Calu3 (cell line): ENCODE data around the gene LRMDA. TPM values are rescaled to one million over a fixed set of nuclear protein-coding genes. Genes with fewer than 3 reads are reported as not detected.

ENCODE experiments used
- BruUV-seq: library from RNA; stranded (reverse); fragments of 400-500 nt; replicated peaks from 2 replicates; lab custom pipeline; 2021; lab: Mats Ljungman, UMichigan
- CTCF ChIA-PET: fragments of 300-600 bp; sonication (Branson Sonifier 250); formaldehyde crosslinking; loops from one replicate; lab custom pipeline; 2022; ENCODE audit warnings: antibody characterized with exemption; lab: Charles Lee
- DNase-seq: peaks from one replicate; pipeline ENCODE4 v3.0.0; 2022
- H3K27ac Mint-ChIP-seq: one replicate; pipeline ENCODE4 v1.8.0; 2022; ENCODE audit warnings: mixed read lengths; ENCODE audit not compliant: unreplicated experiment
- H3K27me3 Mint-ChIP-seq: one replicate; pipeline ENCODE4 v1.8.0; 2022; ENCODE audit warnings: mixed read lengths; ENCODE audit not compliant: unreplicated experiment
- H3K36me3 Mint-ChIP-seq: one replicate; pipeline ENCODE4 v1.8.0; 2022; ENCODE audit warnings: mild to moderate bottlenecking, moderate library complexity, mixed read lengths; ENCODE audit not compliant: insufficient read depth, unreplicated experiment
- H3K4me1 Mint-ChIP-seq: one replicate; pipeline ENCODE4 v1.8.0; 2022; ENCODE audit warnings: mild to moderate bottlenecking, low read depth, mixed read lengths; ENCODE audit not compliant: unreplicated experiment
- H3K4me3 Mint-ChIP-seq: one replicate; pipeline ENCODE4 v1.8.0; 2022; ENCODE audit warnings: mild to moderate bottlenecking, low read depth, moderate library complexity, mixed read lengths; ENCODE audit not compliant: unreplicated experiment
- H3K9me3 Mint-ChIP-seq: one replicate; pipeline ENCODE4 v1.8.0; 2022; ENCODE audit warnings: low read depth, mixed read lengths; ENCODE audit not compliant: unreplicated experiment
- intact Hi-C: fragments of 100-400 bp; cut with micrococcal nuclease; formaldehyde crosslinking; loops from one replicate; pipeline ENCODE4 v1.10.0; 2022; ENCODE audit not compliant: unreplicated experiment
- total RNA-seq: library from RNA; stranded (reverse); gene quantifications from 2 replicates; pipeline ENCODE4 v1.2.3, GENCODE V29; 2022
- TF ChIP-seq, protein P1 (sequence below): fragments of 200-600 bp; IDR thresholded peaks from one replicate; pipeline ENCODE4 v1.8.0; 2022; ENCODE audit warnings: antibody characterized with exemption; ENCODE audit not compliant: unreplicated experiment

Gene LRMDA
- total RNA-seq, 1 experiment from 2014 or later, result 7.6 TPM

DNA sequence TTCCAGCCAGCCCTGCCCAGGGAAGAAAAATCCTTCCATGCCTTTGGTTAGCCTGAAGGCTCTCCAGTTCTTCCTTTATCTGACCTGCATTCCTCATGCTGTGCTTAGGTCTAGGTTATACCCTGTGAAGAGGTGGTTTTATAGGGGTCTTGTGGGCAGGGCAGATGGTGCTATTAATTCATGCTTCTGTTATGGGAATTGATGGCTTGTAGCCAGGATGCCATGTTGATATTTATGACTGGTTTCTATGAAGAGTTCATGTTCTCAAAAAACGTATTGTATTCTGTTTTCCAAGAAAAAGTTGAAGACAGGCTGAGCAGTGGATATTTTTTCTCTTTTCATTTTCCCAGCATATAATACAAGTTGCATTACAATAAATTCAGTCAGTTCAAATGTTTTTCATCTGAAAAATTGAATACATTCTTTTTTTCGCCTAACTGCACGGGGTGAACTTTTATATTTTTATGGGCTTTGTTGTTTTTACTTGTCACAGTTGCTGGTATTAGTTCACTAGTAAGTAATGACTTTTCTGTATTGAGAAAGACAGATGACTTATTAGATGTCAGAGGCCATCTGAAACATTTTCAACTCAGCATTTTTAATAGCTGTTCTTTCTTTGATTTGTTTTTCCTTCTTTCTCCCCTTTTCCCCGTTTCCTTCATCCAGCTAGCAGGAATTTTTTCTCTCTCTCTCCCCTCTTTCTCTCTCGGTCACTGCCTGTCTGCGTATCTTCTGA is 322.8 kb downstream of the LRMDA start:
- no peaks in the 10 kb centered on the region for H3K9me3 Mint-ChIP-seq
- no peaks in the 10 kb centered on the region for H3K4me1 Mint-ChIP-seq
- BruUV-seq, result no TSS peak
- no peaks in the 10 kb centered on the region for H3K36me3 Mint-ChIP-seq
- no peak overlapping the region for H3K4me3 Mint-ChIP-seq
- TF ChIP-seq, protein P1, sequence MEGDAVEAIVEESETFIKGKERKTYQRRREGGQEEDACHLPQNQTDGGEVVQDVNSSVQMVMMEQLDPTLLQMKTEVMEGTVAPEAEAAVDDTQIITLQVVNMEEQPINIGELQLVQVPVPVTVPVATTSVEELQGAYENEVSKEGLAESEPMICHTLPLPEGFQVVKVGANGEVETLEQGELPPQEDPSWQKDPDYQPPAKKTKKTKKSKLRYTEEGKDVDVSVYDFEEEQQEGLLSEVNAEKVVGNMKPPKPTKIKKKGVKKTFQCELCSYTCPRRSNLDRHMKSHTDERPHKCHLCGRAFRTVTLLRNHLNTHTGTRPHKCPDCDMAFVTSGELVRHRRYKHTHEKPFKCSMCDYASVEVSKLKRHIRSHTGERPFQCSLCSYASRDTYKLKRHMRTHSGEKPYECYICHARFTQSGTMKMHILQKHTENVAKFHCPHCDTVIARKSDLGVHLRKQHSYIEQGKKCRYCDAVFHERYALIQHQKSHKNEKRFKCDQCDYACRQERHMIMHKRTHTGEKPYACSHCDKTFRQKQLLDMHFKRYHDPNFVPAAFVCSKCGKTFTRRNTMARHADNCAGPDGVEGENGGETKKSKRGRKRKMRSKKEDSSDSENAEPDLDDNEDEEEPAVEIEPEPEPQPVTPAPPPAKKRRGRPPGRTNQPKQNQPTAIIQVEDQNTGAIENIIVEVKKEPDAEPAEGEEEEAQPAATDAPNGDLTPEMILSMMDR, result no peak
- H3K27me3 Mint-ChIP-seq, result peaks cover 23% of the 10 kb centered on the region
- no peak overlapping the region for H3K27ac Mint-ChIP-seq
- CTCF ChIA-PET, result interaction anchor here (0.6 kb wide), 1 partner anchor 26 kb away, joined by 5 read pairs; no protein-coding TSS in a partner anchor
- DNase-seq, result no peak
- intact Hi-C loops, result no loop called here

DNA sequence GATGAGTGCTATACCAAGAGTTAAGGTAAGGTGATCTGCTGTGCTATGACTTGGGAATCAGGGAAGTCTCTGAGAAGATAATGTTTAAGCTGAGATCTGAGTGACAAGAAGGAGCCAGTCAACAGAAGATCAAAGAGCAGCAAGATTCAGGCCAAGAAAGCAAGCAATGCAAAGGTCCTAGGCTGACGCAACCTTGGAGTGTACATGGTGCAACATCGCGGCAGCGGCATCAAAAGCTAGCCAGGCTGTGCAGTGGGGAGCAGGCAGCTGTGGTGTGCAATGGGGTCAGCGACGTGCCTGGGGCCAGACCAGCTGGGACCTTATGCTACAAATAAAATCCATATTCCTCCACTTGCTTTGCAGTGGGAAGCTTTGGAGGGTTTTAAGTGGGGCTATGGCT is 324.1 kb downstream of the LRMDA start:
- Mint-ChIP-seq H3K9me3 (no peaks in the 10 kb centered on the region), H3K4me3 (no peak overlapping the region), H3K36me3 (no peaks in the 10 kb centered on the region), H3K27ac (no peak overlapping the region), H3K27me3 (peaks cover 23% of the 10 kb centered on the region), H3K4me1 (no peaks in the 10 kb centered on the region)
- CTCF ChIA-PET, result no interaction called here
- intact Hi-C loops, result no loop called here
- TF ChIP-seq, protein P1, result no peak
- BruUV-seq, result no TSS peak
- no peak for DNase-seq

DNA sequence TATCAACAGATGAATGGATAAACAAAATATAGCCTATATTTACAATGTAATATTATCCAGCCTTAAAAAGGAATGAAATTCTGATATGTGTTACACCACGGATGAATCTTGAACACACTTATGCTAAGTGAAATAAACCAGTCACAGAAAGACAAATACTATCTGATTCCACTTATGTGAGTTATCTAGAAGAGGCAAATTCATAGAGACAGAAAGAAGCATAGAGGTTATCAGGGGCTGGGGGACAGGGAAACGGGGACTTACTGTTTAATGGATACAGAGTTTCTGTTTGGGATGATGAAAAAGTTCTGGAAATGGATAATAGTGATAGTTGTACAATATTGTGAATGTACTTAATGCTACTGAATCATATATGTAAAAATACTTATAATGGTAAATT is 329.9 kb downstream of the LRMDA start:
- intact Hi-C loops, result no loop called here
- Mint-ChIP-seq H3K27me3 (no peaks in the 10 kb centered on the region), H3K36me3 (no peaks in the 10 kb centered on the region), H3K4me1 (peaks cover 16% of the 10 kb centered on the region), H3K27ac (no peak overlapping the region), H3K9me3 (no peaks in the 10 kb centered on the region), H3K4me3 (no peak overlapping the region)
- BruUV-seq, result no TSS peak
- TF ChIP-seq, protein P1, result no peak
- CTCF ChIA-PET, result no interaction called here
- no peak for DNase-seq

DNA sequence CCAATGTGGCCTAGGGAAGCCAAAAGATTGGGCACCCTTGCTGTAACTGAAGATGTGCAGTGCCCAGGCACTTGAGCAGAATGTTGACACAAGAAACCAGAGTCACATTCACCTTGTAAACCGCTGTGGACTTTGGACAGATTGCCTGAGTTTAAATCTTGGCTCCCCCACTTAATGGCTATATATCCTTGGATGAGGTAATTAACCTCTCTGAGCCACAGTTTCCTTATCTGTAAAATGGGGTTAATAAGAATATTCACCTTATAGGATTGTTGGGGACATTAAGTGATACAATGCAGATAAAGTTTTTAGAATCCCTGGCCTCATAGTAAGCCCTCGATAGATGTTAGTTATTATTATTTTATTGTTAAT is 331.0 kb downstream of the LRMDA start:
- CTCF ChIA-PET, result no interaction called here

More for the DNA sequence above, 331.0 kb downstream of the LRMDA start:
- H3K36me3 Mint-ChIP-seq, result no peaks in the 10 kb centered on the region
- H3K4me1 Mint-ChIP-seq, result peaks cover 16% of the 10 kb centered on the region
- no peaks in the 10 kb centered on the region for H3K9me3 Mint-ChIP-seq
- DNase-seq, result no peak
- TF ChIP-seq, protein P1, result no peak
- H3K27me3 Mint-ChIP-seq, result no peaks in the 10 kb centered on the region
- intact Hi-C loops, result no loop called here
- H3K4me3 Mint-ChIP-seq, result no peak overlapping the region
- H3K27ac Mint-ChIP-seq, result no peak overlapping the region
- no TSS peak for BruUV-seq
